Neural progenitor cell (in vitro differentiated cells): ENCODE data around the gene GIPC2. TPM values are rescaled to one million over a fixed set of nuclear protein-coding genes. Genes with fewer than 3 reads are reported as not detected.

Source experiments
- DNase-seq: peaks from one replicate; pipeline ENCODE4 v3.0.0-alpha.2; 2016; ENCODE audit warnings: low spot score
- H2AFZ ChIP-seq: fragments of 200-600 bp; sonication (generic); replicated peaks from 2 replicates; pipeline ENCODE4 v1.6.1; 2016; ENCODE audit warnings: antibody characterized with exemption
- H3F3A ChIP-seq: fragments of 200-600 bp; sonication (generic); 2 replicates; pipeline ENCODE4 v1.6.1; 2016; ENCODE audit warnings: antibody characterized with exemption, low read depth
- H3K27ac ChIP-seq: fragments of 200-600 bp; sonication (generic); 2 replicates; pipeline ENCODE4 v1.5.1; 2016; ENCODE audit warnings: mild to moderate bottlenecking
- H3K27me3 ChIP-seq: fragments of 200-600 bp; sonication (generic); 2 replicates; pipeline ENCODE4 v1.6.1; 2016; ENCODE audit warnings: mild to moderate bottlenecking, moderate library complexity
- H3K36me3 ChIP-seq: fragments of 200-600 bp; sonication (generic); 2 replicates; pipeline ENCODE4 v1.5.1; 2016
- H3K4me1 ChIP-seq: fragments of 200-600 bp; sonication (generic); 2 replicates; pipeline ENCODE4 v1.6.1; 2016; ENCODE audit warnings: mixed run types
- H3K4me2 ChIP-seq: fragments of 200-600 bp; sonication (generic); 2 replicates; pipeline ENCODE4 v1.6.1; 2016
- H3K4me3 ChIP-seq: fragments of 200-600 bp; sonication (generic); 2 replicates; pipeline ENCODE4 v1.5.1; 2016
- H3K79me2 ChIP-seq: fragments of 200-600 bp; sonication (generic); 2 replicates; pipeline ENCODE4 v1.6.1; 2016; ENCODE audit warnings: low read depth
- H3K9ac ChIP-seq: fragments of 200-600 bp; sonication (generic); 2 replicates; pipeline ENCODE4 v1.6.1; 2016
- H3K9me3 ChIP-seq: fragments of 200-600 bp; sonication (generic); 2 replicates; pipeline ENCODE4 v1.5.1; 2016; ENCODE audit warnings: low read depth
- H4K20me1 ChIP-seq: fragments of 200-600 bp; sonication (generic); 2 replicates; pipeline ENCODE4 v1.6.1; 2016; ENCODE audit warnings: low read depth
- H3K27ac Mint-ChIP-seq: 3 replicates; pipeline ENCODE4 v1.8.0; 2021; ENCODE audit warnings: mixed read lengths
- H3K27me3 Mint-ChIP-seq: 2 replicates; pipeline ENCODE4 v1.8.0; 2022; ENCODE audit warnings: low read depth, mild to moderate bottlenecking, inconsistent platforms, moderate library complexity, mixed read lengths; ENCODE audit not compliant: insufficient read depth
- H3K36me3 Mint-ChIP-seq: 3 replicates; pipeline ENCODE4 v1.8.0; 2021; ENCODE audit warnings: mixed read lengths
- H3K4me1 Mint-ChIP-seq: 3 replicates; pipeline ENCODE4 v1.8.0; 2021; ENCODE audit warnings: mixed read lengths
- H3K4me3 Mint-ChIP-seq: 3 replicates; pipeline ENCODE4 v1.8.0; 2021; ENCODE audit warnings: mild to moderate bottlenecking, moderate library complexity, mixed read lengths
- H3K9me3 Mint-ChIP-seq: 3 replicates; pipeline ENCODE4 v1.8.0; 2020; ENCODE audit warnings: mixed read lengths
- EZH2 ChIP-seq: fragments of 200-600 bp; sonication (generic); IDR thresholded peaks from 2 replicates; pipeline ENCODE4 v1.6.1; 2017; ENCODE audit warnings: antibody characterized with exemption, mild to moderate bottlenecking, moderate library complexity
- EZH2phosphoT487 ChIP-seq: fragments of 200-600 bp; sonication (generic); IDR thresholded peaks from 2 replicates; pipeline ENCODE4 v1.6.1; 2017; ENCODE audit warnings: antibody characterized with exemption
- total RNA-seq: library from RNA; depleted of rRNA; stranded (reverse); fragments of >200 nt; gene quantifications from 2 replicates; pipeline ENCODE4 v1.2.3, GENCODE V29; 2015; ENCODE audit warnings: low replicate concordance
- TF ChIP-seq, protein P1 (sequence below): fragments of 200-600 bp; sonication (generic); IDR thresholded peaks from 2 replicates; pipeline ENCODE4 v1.5.1; 2017; ENCODE audit warnings: antibody characterized with exemption, mild to moderate bottlenecking

The GIPC2 gene
- total RNA-seq, 1 donor from 2014 or later = not detected

DNA sequence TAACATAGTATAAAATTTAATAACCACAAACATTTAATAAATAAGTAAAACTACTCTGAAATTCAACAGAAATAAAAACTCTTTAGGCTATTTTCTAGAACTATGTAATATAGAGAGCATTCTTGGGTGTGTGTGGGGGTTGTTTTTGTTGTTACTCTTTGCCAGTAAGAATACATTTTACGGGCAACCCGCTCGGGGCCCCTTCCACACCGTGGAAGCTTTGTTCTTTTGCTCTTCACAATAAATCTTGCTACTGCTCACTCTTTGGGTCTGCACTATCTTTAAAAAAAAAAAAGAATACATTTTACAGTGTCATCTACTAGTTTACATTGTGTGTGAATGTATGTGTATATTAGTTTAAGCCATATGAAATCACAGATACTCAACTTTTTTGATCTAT is 16.0 kb upstream of the GIPC2 start:
- no peak overlapping the region for H3K27ac Mint-ChIP-seq
- no peak overlapping the region for H2AFZ ChIP-seq
- no peak overlapping the region for H3K9ac ChIP-seq
- no peak overlapping the region for H3K27ac ChIP-seq
- no peaks in the 10 kb centered on the region for H3F3A ChIP-seq
- H3K9me3 ChIP-seq = no peaks in the 10 kb centered on the region
- H3K36me3 ChIP-seq = no peaks in the 10 kb centered on the region
- TF ChIP-seq, protein P1, sequence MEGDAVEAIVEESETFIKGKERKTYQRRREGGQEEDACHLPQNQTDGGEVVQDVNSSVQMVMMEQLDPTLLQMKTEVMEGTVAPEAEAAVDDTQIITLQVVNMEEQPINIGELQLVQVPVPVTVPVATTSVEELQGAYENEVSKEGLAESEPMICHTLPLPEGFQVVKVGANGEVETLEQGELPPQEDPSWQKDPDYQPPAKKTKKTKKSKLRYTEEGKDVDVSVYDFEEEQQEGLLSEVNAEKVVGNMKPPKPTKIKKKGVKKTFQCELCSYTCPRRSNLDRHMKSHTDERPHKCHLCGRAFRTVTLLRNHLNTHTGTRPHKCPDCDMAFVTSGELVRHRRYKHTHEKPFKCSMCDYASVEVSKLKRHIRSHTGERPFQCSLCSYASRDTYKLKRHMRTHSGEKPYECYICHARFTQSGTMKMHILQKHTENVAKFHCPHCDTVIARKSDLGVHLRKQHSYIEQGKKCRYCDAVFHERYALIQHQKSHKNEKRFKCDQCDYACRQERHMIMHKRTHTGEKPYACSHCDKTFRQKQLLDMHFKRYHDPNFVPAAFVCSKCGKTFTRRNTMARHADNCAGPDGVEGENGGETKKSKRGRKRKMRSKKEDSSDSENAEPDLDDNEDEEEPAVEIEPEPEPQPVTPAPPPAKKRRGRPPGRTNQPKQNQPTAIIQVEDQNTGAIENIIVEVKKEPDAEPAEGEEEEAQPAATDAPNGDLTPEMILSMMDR = no peak
- no peak for TF ChIP-seq EZH2
- no peak for TF ChIP-seq EZH2phosphoT487
- H3K4me3 Mint-ChIP-seq = no peak overlapping the region
- no peaks in the 10 kb centered on the region for H3K79me2 ChIP-seq
- no peaks in the 10 kb centered on the region for H3K27me3 ChIP-seq
- no peaks in the 10 kb centered on the region for H3K4me1 ChIP-seq
- no peaks in the 10 kb centered on the region for H4K20me1 ChIP-seq
- no peaks in the 10 kb centered on the region for H3K36me3 Mint-ChIP-seq
- no peak for DNase-seq
- no peaks in the 10 kb centered on the region for H3K27me3 Mint-ChIP-seq
- H3K4me2 ChIP-seq = no peak overlapping the region
- H3K9me3 Mint-ChIP-seq = no peaks in the 10 kb centered on the region
- H3K4me3 ChIP-seq = no peak overlapping the region
- H3K4me1 Mint-ChIP-seq = no peaks in the 10 kb centered on the region

- Histone ChIP-seq H3K27me3 (no peaks in the 10 kb centered on the region), H3K9me3 (no peaks in the 10 kb centered on the region), H4K20me1 (no peaks in the 10 kb centered on the region), H3F3A (no peaks in the 10 kb centered on the region), H2AFZ (no peak overlapping the region), H3K27ac (no peak overlapping the region), H3K4me2 (no peak overlapping the region), H3K4me1 (no peaks in the 10 kb centered on the region), H3K9ac (no peak overlapping the region), H3K4me3 (no peak overlapping the region), H3K79me2 (no peaks in the 10 kb centered on the region), H3K36me3 (no peaks in the 10 kb centered on the region)
- Mint-ChIP-seq H3K4me1 (no peaks in the 10 kb centered on the region), H3K4me3 (no peak overlapping the region), H3K36me3 (no peaks in the 10 kb centered on the region), H3K27ac (no peak overlapping the region), H3K27me3 (no peaks in the 10 kb centered on the region), H3K9me3 (no peaks in the 10 kb centered on the region)
- no peak for DNase-seq
- no peak for TF ChIP-seq EZH2phosphoT487
These were observed 12.6 kb upstream of the GIPC2 start for GRCh38 chr1:78032996-78033796.

DNA sequence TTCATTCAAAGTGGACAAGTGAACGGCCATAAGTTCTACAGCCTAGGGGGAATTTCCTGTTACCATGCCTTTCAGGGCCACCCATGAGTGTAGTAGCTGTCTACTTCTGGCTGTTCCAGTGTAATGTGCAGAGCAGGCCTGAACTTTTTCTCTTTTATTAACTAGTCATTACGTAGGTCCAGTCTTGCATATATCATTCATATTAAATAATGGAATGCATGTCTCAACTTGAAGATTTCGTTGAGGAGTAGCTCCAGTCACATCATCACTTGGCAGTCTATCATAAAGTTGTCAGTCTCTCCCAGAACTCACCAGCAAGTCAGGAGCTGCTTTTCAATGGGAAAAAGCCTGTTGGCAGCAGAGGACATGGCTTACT is 12.0 kb upstream of the GIPC2 start:
- Histone ChIP-seq H3K4me3 (no peak overlapping the region), H2AFZ (no peak overlapping the region), H3K79me2 (no peaks in the 10 kb centered on the region), H3K9ac (no peak overlapping the region), H3K36me3 (no peaks in the 10 kb centered on the region), H3K4me1 (no peaks in the 10 kb centered on the region), H3K9me3 (no peaks in the 10 kb centered on the region), H3K27ac (no peak overlapping the region), H3K27me3 (no peaks in the 10 kb centered on the region), H3F3A (no peaks in the 10 kb centered on the region), H4K20me1 (no peaks in the 10 kb centered on the region), H3K4me2 (no peak overlapping the region)
- TF ChIP-seq, protein P1 = no peak
- TF ChIP-seq EZH2 = no peak
- TF ChIP-seq EZH2phosphoT487 = no peak
- H3K36me3 Mint-ChIP-seq = no peaks in the 10 kb centered on the region
- H3K27ac Mint-ChIP-seq = no peak overlapping the region
- H3K9me3 Mint-ChIP-seq = no peaks in the 10 kb centered on the region
- H3K4me1 Mint-ChIP-seq = no peaks in the 10 kb centered on the region
- H3K27me3 Mint-ChIP-seq = no peaks in the 10 kb centered on the region
- no peak overlapping the region for H3K4me3 Mint-ChIP-seq
- DNase-seq = no peak

GRCh38 chr1:78035121-78035520 is 10.6 kb upstream of the GIPC2 start:
- no peaks in the 10 kb centered on the region for H3K4me1 Mint-ChIP-seq
- Histone ChIP-seq H3K79me2 (no peaks in the 10 kb centered on the region), H3K4me3 (no peak overlapping the region), H2AFZ (no peak overlapping the region), H3K9ac (no peak overlapping the region), H3K27ac (no peak overlapping the region), H3K9me3 (no peaks in the 10 kb centered on the region), H4K20me1 (no peaks in the 10 kb centered on the region), H3K4me1 (no peaks in the 10 kb centered on the region), H3K4me2 (no peak overlapping the region), H3K36me3 (no peaks in the 10 kb centered on the region), H3F3A (no peaks in the 10 kb centered on the region), H3K27me3 (no peaks in the 10 kb centered on the region)
- H3K27ac Mint-ChIP-seq = no peak overlapping the region
- no peaks in the 10 kb centered on the region for H3K36me3 Mint-ChIP-seq
- no peaks in the 10 kb centered on the region for H3K27me3 Mint-ChIP-seq
- H3K9me3 Mint-ChIP-seq = no peaks in the 10 kb centered on the region
- DNase-seq = no peak
- no peak overlapping the region for H3K4me3 Mint-ChIP-seq
- TF ChIP-seq, protein P1 = no peak
- TF ChIP-seq EZH2phosphoT487 = no peak
- TF ChIP-seq EZH2 = no peak
